ENCODE measurements around the gene SNRK. TPM values are rescaled to one million over a fixed set of nuclear protein-coding genes. Genes with fewer than 3 reads are reported as not detected.

The SNRK gene
- total and polyA plus RNA-seq, 9 of the 15 experiments (the other 6 are each of a cell fraction or from before 2014, with no cell fraction given) = 1.7 to 12.3 (median 7.3) TPM

DNA sequence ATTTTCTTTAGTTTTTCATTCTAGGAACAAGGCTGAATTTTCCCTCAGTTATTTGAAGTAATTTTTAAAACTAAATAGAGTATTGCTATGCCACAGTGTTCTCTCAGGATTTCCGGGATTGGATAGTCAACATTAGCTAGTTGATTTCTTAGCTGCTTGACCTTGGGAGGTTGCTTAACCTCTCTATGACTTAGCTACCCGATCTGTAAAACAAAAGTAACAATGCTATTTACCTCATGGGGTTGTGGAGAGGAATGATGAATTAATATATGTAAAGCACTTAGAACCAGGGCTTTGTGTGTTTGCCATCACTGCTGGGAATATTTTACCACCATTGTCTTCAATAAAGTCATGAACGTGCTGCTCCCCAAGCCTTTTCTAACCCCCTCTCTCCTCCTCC is 57.5 kb downstream of the SNRK start (continued):
- TF ChIP-seq, protein P1, sequence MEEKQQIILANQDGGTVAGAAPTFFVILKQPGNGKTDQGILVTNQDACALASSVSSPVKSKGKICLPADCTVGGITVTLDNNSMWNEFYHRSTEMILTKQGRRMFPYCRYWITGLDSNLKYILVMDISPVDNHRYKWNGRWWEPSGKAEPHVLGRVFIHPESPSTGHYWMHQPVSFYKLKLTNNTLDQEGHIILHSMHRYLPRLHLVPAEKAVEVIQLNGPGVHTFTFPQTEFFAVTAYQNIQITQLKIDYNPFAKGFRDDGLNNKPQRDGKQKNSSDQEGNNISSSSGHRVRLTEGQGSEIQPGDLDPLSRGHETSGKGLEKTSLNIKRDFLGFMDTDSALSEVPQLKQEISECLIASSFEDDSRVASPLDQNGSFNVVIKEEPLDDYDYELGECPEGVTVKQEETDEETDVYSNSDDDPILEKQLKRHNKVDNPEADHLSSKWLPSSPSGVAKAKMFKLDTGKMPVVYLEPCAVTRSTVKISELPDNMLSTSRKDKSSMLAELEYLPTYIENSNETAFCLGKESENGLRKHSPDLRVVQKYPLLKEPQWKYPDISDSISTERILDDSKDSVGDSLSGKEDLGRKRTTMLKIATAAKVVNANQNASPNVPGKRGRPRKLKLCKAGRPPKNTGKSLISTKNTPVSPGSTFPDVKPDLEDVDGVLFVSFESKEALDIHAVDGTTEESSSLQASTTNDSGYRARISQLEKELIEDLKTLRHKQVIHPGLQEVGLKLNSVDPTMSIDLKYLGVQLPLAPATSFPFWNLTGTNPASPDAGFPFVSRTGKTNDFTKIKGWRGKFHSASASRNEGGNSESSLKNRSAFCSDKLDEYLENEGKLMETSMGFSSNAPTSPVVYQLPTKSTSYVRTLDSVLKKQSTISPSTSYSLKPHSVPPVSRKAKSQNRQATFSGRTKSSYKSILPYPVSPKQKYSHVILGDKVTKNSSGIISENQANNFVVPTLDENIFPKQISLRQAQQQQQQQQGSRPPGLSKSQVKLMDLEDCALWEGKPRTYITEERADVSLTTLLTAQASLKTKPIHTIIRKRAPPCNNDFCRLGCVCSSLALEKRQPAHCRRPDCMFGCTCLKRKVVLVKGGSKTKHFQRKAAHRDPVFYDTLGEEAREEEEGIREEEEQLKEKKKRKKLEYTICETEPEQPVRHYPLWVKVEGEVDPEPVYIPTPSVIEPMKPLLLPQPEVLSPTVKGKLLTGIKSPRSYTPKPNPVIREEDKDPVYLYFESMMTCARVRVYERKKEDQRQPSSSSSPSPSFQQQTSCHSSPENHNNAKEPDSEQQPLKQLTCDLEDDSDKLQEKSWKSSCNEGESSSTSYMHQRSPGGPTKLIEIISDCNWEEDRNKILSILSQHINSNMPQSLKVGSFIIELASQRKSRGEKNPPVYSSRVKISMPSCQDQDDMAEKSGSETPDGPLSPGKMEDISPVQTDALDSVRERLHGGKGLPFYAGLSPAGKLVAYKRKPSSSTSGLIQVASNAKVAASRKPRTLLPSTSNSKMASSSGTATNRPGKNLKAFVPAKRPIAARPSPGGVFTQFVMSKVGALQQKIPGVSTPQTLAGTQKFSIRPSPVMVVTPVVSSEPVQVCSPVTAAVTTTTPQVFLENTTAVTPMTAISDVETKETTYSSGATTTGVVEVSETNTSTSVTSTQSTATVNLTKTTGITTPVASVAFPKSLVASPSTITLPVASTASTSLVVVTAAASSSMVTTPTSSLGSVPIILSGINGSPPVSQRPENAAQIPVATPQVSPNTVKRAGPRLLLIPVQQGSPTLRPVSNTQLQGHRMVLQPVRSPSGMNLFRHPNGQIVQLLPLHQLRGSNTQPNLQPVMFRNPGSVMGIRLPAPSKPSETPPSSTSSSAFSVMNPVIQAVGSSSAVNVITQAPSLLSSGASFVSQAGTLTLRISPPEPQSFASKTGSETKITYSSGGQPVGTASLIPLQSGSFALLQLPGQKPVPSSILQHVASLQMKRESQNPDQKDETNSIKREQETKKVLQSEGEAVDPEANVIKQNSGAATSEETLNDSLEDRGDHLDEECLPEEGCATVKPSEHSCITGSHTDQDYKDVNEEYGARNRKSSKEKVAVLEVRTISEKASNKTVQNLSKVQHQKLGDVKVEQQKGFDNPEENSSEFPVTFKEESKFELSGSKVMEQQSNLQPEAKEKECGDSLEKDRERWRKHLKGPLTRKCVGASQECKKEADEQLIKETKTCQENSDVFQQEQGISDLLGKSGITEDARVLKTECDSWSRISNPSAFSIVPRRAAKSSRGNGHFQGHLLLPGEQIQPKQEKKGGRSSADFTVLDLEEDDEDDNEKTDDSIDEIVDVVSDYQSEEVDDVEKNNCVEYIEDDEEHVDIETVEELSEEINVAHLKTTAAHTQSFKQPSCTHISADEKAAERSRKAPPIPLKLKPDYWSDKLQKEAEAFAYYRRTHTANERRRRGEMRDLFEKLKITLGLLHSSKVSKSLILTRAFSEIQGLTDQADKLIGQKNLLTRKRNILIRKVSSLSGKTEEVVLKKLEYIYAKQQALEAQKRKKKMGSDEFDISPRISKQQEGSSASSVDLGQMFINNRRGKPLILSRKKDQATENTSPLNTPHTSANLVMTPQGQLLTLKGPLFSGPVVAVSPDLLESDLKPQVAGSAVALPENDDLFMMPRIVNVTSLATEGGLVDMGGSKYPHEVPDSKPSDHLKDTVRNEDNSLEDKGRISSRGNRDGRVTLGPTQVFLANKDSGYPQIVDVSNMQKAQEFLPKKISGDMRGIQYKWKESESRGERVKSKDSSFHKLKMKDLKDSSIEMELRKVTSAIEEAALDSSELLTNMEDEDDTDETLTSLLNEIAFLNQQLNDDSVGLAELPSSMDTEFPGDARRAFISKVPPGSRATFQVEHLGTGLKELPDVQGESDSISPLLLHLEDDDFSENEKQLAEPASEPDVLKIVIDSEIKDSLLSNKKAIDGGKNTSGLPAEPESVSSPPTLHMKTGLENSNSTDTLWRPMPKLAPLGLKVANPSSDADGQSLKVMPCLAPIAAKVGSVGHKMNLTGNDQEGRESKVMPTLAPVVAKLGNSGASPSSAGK (IDR thresholded peaks at IDR 0.05) = no peak
- TF ChIP-seq, protein P2, sequence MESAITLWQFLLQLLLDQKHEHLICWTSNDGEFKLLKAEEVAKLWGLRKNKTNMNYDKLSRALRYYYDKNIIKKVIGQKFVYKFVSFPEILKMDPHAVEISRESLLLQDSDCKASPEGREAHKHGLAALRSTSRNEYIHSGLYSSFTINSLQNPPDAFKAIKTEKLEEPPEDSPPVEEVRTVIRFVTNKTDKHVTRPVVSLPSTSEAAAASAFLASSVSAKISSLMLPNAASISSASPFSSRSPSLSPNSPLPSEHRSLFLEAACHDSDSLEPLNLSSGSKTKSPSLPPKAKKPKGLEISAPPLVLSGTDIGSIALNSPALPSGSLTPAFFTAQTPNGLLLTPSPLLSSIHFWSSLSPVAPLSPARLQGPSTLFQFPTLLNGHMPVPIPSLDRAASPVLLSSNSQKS (CRISPR knock-in tag; IDR thresholded peaks at IDR 0.05) = no peak
- TF ChIP-seq ZNF217 (CRISPR knock-in tag; IDR thresholded peaks at IDR 0.05) (no peak), ZFPM2 (CRISPR knock-in tag; IDR thresholded peaks at IDR 0.05) (no peak), HOXB6 (CRISPR knock-in tag; IDR thresholded peaks at IDR 0.05; ENCODE audit: borderline replicate concordance) (no peak), FOS (IDR thresholded peaks at IDR 0.05; ENCODE audit: extremely low read depth, insufficient read length) (no peak)

Measured in K562 (cell line).